GM10266 (cell line): Measurements from ENCODE around the gene PRADC1.
"Not testable (repeated sequence)": the region's sequence is repeated elsewhere in the genome, so short reads cannot be mapped to it uniquely, and the experiment has no call there.

ENCODE experiments used
- DNase-seq: peaks from one replicate; pipeline ENCODE4 v3.0.0; 2012; ENCODE audit errors: extremely low spot score
- TF ChIP-seq, protein P1 (sequence below): IDR thresholded peaks from 2 replicates; pipeline ENCODE4 v1.5.1; 2012; ENCODE audit warnings: mild to moderate bottlenecking, low read depth; ENCODE audit not compliant: control insufficient read depth, insufficient read depth; ENCODE audit errors: missing control alignments

PRADC1 gene

DNA sequence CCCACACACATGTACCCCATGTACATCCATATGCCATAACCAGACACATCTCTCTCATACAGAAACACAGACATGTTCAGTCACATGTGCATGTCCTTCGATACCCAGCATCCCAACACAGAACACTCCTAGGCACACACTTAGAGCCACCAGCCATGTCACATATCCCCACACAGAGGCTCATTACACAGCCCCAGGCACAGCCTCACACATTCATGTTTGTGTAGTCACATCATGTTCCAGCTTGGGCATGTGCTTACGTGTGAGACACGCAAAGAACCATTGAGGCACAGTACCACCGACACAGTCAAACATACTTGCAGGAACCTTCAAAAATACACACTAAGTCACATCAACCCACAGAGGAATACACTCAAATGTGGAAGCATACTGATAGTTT lies 34.0 kb upstream of the PRADC1 start:
- no peak for DNase-seq
- TF ChIP-seq, protein P1, sequence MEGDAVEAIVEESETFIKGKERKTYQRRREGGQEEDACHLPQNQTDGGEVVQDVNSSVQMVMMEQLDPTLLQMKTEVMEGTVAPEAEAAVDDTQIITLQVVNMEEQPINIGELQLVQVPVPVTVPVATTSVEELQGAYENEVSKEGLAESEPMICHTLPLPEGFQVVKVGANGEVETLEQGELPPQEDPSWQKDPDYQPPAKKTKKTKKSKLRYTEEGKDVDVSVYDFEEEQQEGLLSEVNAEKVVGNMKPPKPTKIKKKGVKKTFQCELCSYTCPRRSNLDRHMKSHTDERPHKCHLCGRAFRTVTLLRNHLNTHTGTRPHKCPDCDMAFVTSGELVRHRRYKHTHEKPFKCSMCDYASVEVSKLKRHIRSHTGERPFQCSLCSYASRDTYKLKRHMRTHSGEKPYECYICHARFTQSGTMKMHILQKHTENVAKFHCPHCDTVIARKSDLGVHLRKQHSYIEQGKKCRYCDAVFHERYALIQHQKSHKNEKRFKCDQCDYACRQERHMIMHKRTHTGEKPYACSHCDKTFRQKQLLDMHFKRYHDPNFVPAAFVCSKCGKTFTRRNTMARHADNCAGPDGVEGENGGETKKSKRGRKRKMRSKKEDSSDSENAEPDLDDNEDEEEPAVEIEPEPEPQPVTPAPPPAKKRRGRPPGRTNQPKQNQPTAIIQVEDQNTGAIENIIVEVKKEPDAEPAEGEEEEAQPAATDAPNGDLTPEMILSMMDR, result no peak

DNA sequence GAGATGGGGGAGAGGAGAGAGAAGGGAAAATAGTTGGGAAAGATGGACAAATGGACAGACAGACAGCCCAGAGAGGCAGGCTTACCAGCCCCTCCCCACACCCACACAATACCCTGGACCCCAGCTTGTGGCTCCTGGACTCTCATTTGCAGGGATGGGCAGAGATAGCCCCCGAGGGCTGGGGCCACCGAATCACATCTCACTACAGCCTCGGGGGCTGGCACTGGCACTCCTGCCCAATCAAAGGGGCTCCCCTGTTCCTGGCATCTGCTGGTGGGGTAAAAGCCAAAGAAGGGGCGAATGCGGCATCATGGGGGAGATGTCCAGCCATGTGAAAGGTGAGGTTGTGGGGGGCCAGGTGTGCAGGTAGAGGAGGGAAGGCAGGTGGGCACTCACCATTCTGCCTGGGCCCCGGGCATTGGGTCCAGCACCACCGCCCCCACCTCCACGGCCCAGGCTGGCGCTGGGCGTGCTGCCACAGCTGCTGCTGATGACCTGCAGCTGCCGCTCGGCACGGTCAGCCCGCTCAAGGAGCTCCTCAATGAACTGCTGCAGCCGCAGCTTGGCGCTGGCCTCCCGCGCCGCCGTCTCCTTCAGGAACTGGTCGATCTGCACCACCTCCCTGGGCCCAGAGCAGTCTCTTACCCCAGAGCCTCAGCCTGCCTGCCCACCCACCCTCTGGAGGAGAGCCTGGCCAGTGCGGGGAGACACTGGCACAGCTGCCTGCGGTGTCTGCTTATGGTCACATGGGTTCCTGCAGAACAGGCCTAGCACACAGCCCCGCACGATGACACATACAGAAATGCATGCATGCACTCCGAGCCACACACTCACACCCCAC lies 33.2 kb upstream of the PRADC1 start:
- DNase-seq, result no peak
- TF ChIP-seq, protein P1, result no peak

DNA sequence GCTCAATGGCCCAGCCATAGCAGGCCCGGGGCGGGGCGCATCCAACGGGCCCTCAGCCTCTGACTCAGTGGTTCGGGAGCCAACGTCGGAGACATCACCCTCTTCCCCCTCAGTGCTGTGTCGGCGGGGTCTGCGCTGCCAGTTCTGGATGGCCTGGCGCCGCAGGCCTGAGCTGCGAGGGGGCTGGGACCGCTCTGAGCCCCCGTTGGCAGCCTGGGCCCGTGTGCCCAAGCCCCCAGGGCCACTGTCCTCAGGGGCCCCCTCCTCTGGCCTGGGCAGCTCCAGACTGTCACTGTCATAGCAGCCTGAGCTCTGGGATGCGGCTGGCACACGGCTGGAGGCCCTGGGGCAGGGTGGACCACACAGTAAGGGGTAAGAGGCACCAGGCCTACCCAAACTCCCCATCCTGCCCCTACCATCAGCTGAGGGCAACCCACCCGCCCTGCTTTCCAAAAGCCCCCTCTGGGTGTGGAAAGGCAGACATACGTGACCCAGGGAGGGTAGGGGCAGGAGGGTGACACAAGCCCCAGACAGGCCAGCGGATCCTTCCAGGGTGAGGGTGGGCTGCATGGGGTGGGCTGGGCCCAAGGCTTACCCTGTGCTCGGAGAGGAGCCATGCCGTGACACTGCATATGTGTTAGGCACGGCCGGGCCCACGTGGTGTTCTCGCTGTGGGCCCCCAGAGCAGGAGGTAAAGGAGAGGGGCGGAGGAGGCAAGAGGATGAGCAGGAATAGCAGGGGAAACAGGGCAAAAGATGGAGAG lies 32.4 kb upstream of the PRADC1 start:
- DNase-seq, result no peak

DNA sequence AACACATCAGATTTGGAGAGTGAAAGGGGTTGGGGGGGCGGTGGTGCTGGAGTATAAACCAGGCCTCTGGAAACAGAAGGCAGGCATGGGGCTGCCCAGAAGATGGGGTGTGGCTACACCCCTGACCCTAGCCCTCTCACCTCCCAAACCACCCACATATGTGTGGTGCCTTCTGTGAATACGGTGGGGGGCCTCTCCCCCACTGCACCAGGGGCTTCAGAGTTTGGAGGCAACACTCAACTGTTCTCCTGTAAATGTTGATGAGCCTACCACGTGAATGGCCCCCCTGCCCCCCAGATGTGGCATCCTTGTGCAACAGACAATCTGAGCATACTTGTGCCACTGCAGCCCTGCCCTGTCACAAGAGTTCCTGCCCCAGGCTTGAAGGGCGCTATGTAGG lies 31.7 kb upstream of the PRADC1 start:
- TF ChIP-seq, protein P1, result no peak
- no peak for DNase-seq

More for the DNA sequence above, 32.4 kb upstream of the PRADC1 start:
- TF ChIP-seq, protein P1, result no peak

DNA sequence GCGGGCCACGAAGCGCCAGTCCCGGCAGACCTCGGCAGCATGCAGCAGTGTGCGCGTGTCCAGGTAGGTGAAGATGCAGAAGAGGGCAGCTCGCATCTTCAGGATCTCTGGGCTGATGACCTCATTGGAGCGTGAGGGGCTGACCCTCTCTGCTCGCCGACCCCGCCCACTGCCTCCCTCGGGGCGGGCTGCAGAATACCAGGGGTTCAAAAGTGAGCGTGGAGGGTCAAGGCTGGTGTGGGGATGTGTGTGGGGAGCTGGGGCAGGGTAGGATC lies 31.2 kb upstream of the PRADC1 start:
- DNase-seq, result no peak
- TF ChIP-seq, protein P1, result no peak

DNA sequence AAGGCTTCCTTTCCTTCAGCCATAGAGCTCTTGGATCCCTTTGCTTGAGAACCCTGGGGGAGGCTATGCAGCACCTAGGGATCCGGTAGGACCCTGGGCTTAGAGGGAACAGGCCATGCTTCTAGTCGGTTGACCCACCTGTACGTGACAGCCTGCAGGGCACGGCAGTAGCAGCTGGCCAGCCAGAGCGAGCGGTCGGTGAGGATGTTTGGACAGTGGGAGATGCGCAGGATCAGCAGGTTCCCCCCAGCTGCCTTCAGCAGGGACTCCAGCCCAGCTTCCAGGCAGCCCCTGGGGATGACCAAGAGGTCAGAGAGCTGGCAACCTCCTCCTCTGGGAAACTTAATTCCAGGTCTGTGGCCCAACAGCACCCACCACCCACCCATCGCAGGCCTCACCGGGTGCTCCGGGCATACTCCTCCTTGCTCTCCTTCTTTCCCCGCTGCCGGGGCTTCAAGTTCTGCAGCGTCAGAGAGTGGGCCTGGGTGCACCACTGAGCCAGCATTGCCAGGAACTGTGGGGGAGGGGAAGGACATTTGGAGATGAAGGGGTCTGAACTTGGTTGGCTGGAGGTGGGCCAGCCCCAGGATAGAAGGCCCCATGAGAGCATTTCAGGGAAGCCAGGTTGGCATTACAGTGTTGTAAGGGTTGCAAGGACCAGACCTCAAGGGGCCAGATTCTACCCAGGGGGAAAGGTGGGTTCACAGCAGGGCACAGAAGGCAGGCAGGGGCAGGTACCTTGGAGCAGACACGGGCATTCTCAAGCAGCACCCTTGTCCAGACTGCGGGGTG lies 30.7 kb upstream of the PRADC1 start:
- DNase-seq, result no peak
- TF ChIP-seq, protein P1, result no peak

DNA sequence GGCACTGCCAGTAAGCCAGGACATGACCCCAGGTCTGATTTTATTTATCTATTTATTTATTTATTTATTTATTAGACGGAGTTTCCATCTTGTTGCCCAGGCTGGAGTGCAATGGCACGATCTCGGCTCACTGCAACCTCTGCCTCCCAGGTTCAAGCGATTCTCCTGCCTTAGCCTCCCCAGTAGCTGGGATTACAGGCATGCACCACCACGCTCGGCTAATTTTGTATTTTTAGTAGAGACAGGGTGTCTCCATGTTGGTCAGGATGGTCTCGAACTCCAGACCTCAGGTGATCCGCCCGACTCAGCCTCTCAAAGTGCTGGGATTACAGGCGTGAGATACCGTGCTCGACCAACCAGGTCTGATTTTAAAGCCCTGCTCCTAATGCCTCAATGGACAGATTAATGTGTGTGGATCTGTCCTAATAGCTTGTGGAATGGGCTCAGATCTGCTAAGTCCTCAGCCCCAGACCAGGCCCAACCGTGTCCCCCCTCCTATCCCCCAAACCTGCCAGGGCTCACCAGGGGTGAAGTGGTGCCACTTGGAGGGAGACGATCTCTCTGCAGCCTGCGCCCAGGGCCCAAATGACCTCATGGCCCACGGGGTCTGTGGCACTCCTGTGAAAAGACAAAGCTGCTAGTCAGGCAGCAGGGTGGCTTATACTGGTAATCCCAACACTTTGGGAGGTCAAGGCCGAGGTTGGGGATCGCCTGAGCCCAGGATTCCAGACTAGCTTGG lies 29.8 kb upstream of the PRADC1 start:
- not testable (repeated sequence) for DNase-seq
